HepG2 (cell line): ENCODE results near the gene ARFGEF3.

ENCODE experiments used
- CTCF ChIP-seq: sonication (generic); formaldehyde crosslinking; IDR thresholded peaks from 2 replicates; pipeline ENCODE4 v1.5.0; 2020; ENCODE audit warnings: mild to moderate bottlenecking, missing genetic modification reagents, moderate library complexity
- EP300 ChIP-seq, 3 experiments: sonication (generic) in 1 of 3; formaldehyde crosslinking in 1 of 3; IDR thresholded peaks; 2 replicates each; pipeline versions ENCODE4 v1.5.1 to v1.6.1; 2011 to 2020; ENCODE audit warnings: low read depth in 2 of 3, low read length in 2 of 3, borderline replicate concordance in 1 of 3, improper control_type of control experiment in 1 of 3, mild to moderate bottlenecking in 1 of 3, missing genetic modification reagents in 1 of 3, moderate library complexity in 1 of 3
- EZH2 ChIP-seq: conservative IDR thresholded peaks from 2 replicates; pipeline ENCODE4 v1.6.1; 2012; ENCODE audit warnings: mild to moderate bottlenecking, low read depth, low read length, moderate library complexity
- HOMEZ ChIP-seq: IDR thresholded peaks from 2 replicates; pipeline ENCODE4 v1.6.1; 2016; ENCODE audit warnings: low read depth
- KAT7 ChIP-seq: IDR thresholded peaks from 2 replicates; pipeline ENCODE4 v1.6.1; 2018; ENCODE audit warnings: borderline replicate concordance, missing compliant biosample characterization
- TCF7L2 ChIP-seq: IDR thresholded peaks from 2 replicates; pipeline ENCODE4 v1.6.1; 2011; ENCODE audit warnings: mild to moderate bottlenecking, low read depth, low read length, moderate library complexity
- ZNF160 ChIP-seq: sonication (generic); formaldehyde crosslinking; IDR thresholded peaks from 2 replicates; pipeline ENCODE4 v1.8.0; 2022; ENCODE audit warnings: mild to moderate bottlenecking, inconsistent platforms, missing genetic modification reagents
- ZNF691 ChIP-seq: sonication (generic); formaldehyde crosslinking; IDR thresholded peaks from 2 replicates; pipeline ENCODE4 v1.4.0; 2020; ENCODE audit warnings: missing genetic modification reagents, low read depth, mild to moderate bottlenecking, borderline replicate concordance
- TF ChIP-seq, protein P1 (sequence below): sonication (generic); formaldehyde crosslinking; IDR thresholded peaks from 2 replicates; pipeline ENCODE4 v1.8.0; 2022; ENCODE audit warnings: mild to moderate bottlenecking, missing genetic modification reagents, borderline replicate concordance
- TF ChIP-seq, protein P2 (sequence below), 2 experiments: IDR thresholded peaks; 2 replicates each; pipeline ENCODE4 v1.6.1; 2011 to 2012; ENCODE audit warnings: low read length in 2 of 2, borderline replicate concordance in 1 of 2, low read depth in 1 of 2, mild to moderate bottlenecking in 1 of 2, moderate library complexity in 1 of 2

DNA sequence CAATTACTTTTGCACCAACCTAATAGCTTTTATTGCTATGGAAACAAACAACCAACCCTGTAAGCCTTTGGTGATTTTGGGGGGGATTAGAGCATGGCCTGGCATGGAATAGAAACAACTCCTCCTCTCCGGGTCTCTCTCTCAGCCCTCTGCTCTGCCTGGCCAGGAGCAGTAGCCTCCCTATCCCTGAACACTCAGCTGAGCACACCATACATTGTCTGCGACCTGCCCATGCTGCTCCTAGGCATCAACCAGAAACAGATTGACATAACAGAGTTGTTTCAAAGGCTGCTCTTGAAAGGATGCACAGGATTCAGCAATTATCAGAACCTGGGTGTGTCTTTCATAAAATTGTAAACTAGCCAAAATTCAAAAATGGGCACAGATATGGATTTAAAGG, 186.1 kb downstream of the ARFGEF3 start:
- no peak for TF ChIP-seq EZH2
- TF ChIP-seq EP300 (IDR thresholded peaks at IDR 0.05; ENCODE audit: low read depth in 2 of 2, low read length in 2 of 2), result no peak
- no peak for TF ChIP-seq EP300 (CRISPR knock-in tag; IDR thresholded peaks at IDR 0.05; ENCODE audit: borderline replicate concordance)
- TF ChIP-seq KAT7, result no peak
- TF ChIP-seq, protein P1, sequence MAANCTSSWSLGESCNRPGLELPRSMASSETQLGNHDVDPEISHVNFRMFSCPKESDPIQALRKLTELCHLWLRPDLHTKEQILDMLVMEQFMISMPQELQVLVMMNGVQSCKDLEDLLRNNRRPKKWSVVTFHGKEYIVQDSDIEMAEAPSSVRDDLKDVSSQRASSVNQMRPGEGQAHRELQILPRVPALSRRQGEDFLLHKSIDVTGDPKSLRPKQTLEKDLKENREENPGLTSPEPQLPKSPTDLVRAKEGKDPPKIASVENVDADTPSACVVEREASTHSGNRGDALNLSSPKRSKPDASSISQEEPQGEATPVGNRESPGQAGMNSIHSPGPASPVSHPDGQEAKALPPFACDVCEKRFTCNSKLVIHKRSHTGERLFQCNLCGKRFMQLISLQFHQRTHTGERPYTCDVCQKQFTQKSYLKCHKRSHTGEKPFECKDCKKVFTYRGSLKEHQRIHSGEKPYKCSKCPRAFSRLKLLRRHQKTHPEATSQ, result no peak
- TF ChIP-seq TCF7L2, result no peak
- TF ChIP-seq ZNF160 (CRISPR knock-in tag), result no peak
- no peak for TF ChIP-seq ZNF691 (CRISPR knock-in tag)
- no peak for TF ChIP-seq CTCF (CRISPR knock-in tag)
- TF ChIP-seq, protein P2, sequence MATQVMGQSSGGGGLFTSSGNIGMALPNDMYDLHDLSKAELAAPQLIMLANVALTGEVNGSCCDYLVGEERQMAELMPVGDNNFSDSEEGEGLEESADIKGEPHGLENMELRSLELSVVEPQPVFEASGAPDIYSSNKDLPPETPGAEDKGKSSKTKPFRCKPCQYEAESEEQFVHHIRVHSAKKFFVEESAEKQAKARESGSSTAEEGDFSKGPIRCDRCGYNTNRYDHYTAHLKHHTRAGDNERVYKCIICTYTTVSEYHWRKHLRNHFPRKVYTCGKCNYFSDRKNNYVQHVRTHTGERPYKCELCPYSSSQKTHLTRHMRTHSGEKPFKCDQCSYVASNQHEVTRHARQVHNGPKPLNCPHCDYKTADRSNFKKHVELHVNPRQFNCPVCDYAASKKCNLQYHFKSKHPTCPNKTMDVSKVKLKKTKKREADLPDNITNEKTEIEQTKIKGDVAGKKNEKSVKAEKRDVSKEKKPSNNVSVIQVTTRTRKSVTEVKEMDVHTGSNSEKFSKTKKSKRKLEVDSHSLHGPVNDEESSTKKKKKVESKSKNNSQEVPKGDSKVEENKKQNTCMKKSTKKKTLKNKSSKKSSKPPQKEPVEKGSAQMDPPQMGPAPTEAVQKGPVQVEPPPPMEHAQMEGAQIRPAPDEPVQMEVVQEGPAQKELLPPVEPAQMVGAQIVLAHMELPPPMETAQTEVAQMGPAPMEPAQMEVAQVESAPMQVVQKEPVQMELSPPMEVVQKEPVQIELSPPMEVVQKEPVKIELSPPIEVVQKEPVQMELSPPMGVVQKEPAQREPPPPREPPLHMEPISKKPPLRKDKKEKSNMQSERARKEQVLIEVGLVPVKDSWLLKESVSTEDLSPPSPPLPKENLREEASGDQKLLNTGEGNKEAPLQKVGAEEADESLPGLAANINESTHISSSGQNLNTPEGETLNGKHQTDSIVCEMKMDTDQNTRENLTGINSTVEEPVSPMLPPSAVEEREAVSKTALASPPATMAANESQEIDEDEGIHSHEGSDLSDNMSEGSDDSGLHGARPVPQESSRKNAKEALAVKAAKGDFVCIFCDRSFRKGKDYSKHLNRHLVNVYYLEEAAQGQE (IDR thresholded peaks at IDR 0.05; ENCODE audit: borderline replicate concordance in 1 of 2, low read depth in 1 of 2, low read length in 2 of 2), result no peak
- no peak for TF ChIP-seq HOMEZ (CRISPR knock-in tag)
